Endothelial cell (in vitro differentiated cells): ENCODE results near the gene NRCAM. TPM values are rescaled to one million over a fixed set of nuclear protein-coding genes. Genes with fewer than 3 reads are reported as not detected.

ENCODE experiments used
- DNase-seq: peaks from one replicate; pipeline ENCODE4 v3.0.0; 2021; ENCODE audit warnings: low spot score
- H3K27ac Mint-ChIP-seq: one replicate; pipeline ENCODE4 v1.8.0; 2021; ENCODE audit warnings: mixed read lengths, inconsistent platforms; ENCODE audit not compliant: unreplicated experiment
- H3K27me3 Mint-ChIP-seq: one replicate; pipeline ENCODE4 v1.8.0; 2021; ENCODE audit warnings: mild to moderate bottlenecking, moderate library complexity, mixed read lengths, inconsistent platforms; ENCODE audit not compliant: unreplicated experiment
- H3K36me3 Mint-ChIP-seq: one replicate; pipeline ENCODE4 v1.8.0; 2021; ENCODE audit warnings: mild to moderate bottlenecking, low read depth, mixed read lengths, inconsistent platforms; ENCODE audit not compliant: unreplicated experiment
- H3K4me1 Mint-ChIP-seq: one replicate; pipeline ENCODE4 v1.8.0; 2021; ENCODE audit warnings: mild to moderate bottlenecking, mixed read lengths, inconsistent platforms; ENCODE audit not compliant: unreplicated experiment
- H3K4me3 Mint-ChIP-seq: one replicate; pipeline ENCODE4 v1.8.0; 2021; ENCODE audit warnings: mild to moderate bottlenecking, mixed read lengths, inconsistent platforms; ENCODE audit not compliant: unreplicated experiment
- H3K9me3 Mint-ChIP-seq: one replicate; pipeline ENCODE4 v1.8.0; 2021; ENCODE audit warnings: mixed read lengths, inconsistent platforms; ENCODE audit not compliant: unreplicated experiment
- CTCF ChIP-seq: fragments of 200-600 bp; sonication (generic); IDR thresholded peaks from one replicate; pipeline ENCODE4 v1.5.0; 2021; ENCODE audit warnings: antibody characterized with exemption; ENCODE audit not compliant: unreplicated experiment
- total RNA-seq: library from RNA; stranded (reverse); fragmentation: NEBNext Ultra II Directional; extraction: Animal tissue kit (Norgen Biotek cat#: 25700); gene quantifications from one replicate; pipeline ENCODE4 v1.2.1, GENCODE V29; 2021; ENCODE audit not compliant: unreplicated experiment

NRCAM gene
- total RNA-seq, 1 donor from 2014 or later: 2.2 TPM

DNA sequence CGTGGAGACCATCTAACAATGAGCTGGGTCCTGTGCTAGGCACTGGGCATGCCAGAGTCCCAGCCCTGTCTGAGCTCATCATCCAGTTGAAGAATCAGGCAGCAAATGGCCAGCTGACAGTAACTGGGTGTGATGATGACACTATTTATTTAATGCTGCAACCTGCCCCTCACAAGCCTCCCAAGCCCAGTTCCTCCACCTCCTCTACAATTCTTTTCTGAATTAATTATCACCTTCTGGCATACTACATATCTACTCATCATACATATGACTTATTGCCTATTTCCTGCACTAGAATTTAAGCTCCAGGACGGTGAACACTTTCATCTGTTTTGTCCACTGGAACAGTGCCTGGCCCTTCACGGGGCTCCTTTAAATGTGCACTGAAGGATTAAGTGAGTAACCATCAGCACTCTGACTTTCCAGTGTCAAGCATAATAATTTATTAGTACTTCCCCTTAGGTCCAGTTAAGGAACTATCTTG is 229.4 kb downstream of the NRCAM start:
- no peak for TF ChIP-seq CTCF
- H3K36me3 Mint-ChIP-seq: no peaks in the 10 kb centered on the region
- H3K27me3 Mint-ChIP-seq: peaks cover 3% of the 10 kb centered on the region
- DNase-seq: no peak
- no peaks in the 10 kb centered on the region for H3K9me3 Mint-ChIP-seq
- no peak overlapping the region for H3K4me3 Mint-ChIP-seq
- H3K4me1 Mint-ChIP-seq: peaks cover 7% of the 10 kb centered on the region
- H3K27ac Mint-ChIP-seq: no peak overlapping the region

DNA sequence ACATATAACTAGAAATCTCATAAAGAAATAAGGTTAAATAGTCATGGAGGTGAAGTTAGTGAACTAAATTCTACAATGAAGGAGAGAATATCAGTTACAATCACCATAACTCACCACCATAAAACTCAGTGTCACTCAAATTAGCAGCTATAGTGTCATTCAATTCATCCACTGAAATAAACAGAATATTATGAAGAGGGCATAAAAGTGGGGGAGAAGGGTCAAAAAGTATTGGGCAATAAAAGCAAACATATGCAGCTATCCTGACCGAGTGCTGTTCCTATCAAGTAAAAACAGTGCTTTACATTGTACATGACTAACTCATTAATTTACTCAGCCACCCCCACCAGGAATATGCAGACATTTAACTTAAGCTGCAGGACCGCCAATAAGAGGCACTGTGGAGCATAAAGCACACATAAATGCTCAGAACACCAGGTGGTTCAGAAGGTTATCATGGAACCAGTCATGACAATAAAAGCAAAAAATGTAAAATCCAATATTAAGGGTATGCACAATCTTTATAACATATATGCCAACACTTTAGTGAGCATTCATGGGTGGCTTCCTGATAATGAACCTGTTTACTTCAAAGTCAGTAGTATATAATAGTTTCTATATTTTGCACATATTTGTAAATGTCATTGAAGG is 230.6 kb downstream of the NRCAM start:
- no peak for TF ChIP-seq CTCF
- no peak overlapping the region for H3K4me3 Mint-ChIP-seq
- H3K4me1 Mint-ChIP-seq: peaks cover 7% of the 10 kb centered on the region
- no peaks in the 10 kb centered on the region for H3K36me3 Mint-ChIP-seq
- no peak for DNase-seq
- peaks cover 3% of the 10 kb centered on the region for H3K27me3 Mint-ChIP-seq
- no peak overlapping the region for H3K27ac Mint-ChIP-seq
- H3K9me3 Mint-ChIP-seq: no peaks in the 10 kb centered on the region

DNA sequence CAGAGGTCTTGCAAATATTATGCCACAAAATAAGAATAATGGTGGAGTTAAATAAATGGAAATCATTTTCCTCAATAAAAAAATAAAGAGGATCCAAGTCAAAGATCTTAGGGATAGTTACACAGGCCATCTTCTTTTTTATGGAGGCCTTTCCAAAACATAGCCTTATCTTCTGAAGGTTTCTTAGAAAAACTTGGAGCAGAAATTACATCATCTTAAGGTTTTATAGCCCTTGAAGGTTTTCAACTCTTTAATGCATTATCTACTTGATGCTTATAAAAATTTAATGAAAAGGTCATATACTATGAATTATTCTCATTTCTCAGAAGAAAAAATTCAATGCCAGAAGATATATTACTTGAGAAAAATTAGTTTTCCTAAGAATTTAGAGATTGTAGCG is 231.8 kb downstream of the NRCAM start:
- TF ChIP-seq CTCF: no peak
- Mint-ChIP-seq H3K36me3 (no peaks in the 10 kb centered on the region), H3K9me3 (no peaks in the 10 kb centered on the region), H3K27me3 (no peaks in the 10 kb centered on the region), H3K4me1 (peaks cover 7% of the 10 kb centered on the region), H3K27ac (no peak overlapping the region), H3K4me3 (no peak overlapping the region)
- DNase-seq: no peak

DNA sequence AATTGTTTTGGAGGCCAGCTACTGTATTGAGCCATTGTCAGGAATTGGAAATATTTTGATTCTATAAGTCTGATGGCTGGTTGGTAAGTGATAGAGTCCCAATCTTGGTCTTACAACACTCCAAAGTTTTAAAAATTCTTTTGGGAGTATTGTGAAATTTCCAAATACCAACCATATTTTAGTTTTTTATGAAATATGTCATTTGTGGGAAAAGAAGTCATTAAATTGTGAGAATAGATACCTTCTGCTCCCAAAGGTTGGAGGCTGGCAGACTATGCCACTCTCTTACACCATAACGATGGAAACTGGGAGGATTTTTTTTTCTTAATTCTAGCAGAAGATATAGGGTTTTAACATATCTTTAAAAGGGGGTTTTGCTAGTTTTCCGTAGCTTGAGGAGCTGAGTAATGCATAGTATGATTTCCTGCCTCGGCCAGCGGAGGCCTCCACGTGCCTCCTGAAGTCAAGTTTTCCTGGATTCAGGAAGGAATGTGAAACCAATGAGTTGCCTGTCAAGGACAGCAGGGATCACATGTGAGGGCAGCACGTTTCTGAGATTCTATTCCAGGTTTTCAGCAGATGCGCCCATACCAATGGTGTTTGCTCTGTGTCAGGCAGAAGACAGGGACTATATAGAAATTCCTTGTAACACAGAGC is 233.9 kb downstream of the NRCAM start:
- H3K4me1 Mint-ChIP-seq: peaks cover 7% of the 10 kb centered on the region
- no peak overlapping the region for H3K27ac Mint-ChIP-seq
- no peaks in the 10 kb centered on the region for H3K27me3 Mint-ChIP-seq
- no peaks in the 10 kb centered on the region for H3K9me3 Mint-ChIP-seq
- no peak for TF ChIP-seq CTCF
- DNase-seq: no peak
- no peak overlapping the region for H3K4me3 Mint-ChIP-seq
- peaks cover 5% of the 10 kb centered on the region for H3K36me3 Mint-ChIP-seq
